CD4-positive, alpha-beta T cell treated with Interleukin-21 for 1 hour (primary cell): ENCODE results near the gene TMEM33.
"Not testable (repeated sequence)": the region's sequence is repeated elsewhere in the genome, so short reads cannot be mapped to it uniquely, and the experiment has no call there.

Experiments
- DNase-seq: peaks from one replicate; pipeline ENCODE4 v3.0.0-alpha.2; 2020

Gene TMEM33

GRCh38 chr4:41934901-41935651 lies at the start of gene TMEM33:
Gene TMEM33, plus strand, starts transcription at chr4:41935429. Its CDS starts 56 bp downstream, at chr4:41935485.
- peak; percentile 83 for DNase-seq

- no peak for DNase-seq
Observed at GRCh38 chr4:41885456-41885855, 49.8 kb upstream of the TMEM33 start.

GRCh38 chr4:41887277-41887676 lies 48.0 kb upstream of the TMEM33 start:
- DNase-seq: no peak

- peak; percentile 49 for DNase-seq
Observed at GRCh38 chr4:41887821-41888686, 47.2 kb upstream of the TMEM33 start.

- DNase-seq: no peak
Observed at GRCh38 chr4:41888687-41889074, 46.5 kb upstream of the TMEM33 start.

- DNase-seq: no peak
Observed at GRCh38 chr4:41889317-41889716, 45.9 kb upstream of the TMEM33 start.

GRCh38 chr4:41890085-41890484 lies 45.1 kb upstream of the TMEM33 start:
- DNase-seq: no peak

- no peak for DNase-seq
Observed at GRCh38 chr4:41896648-41897047, 38.6 kb upstream of the TMEM33 start.

- no peak for DNase-seq
Observed at GRCh38 chr4:41897698-41898097, 37.5 kb upstream of the TMEM33 start.

- DNase-seq: not testable (repeated sequence)
Observed at GRCh38 chr4:41909136-41909535, 26.1 kb upstream of the TMEM33 start.

- no peak for DNase-seq
Observed at GRCh38 chr4:41912546-41912945, 22.7 kb upstream of the TMEM33 start.

GRCh38 chr4:41913509-41913908 lies 21.7 kb upstream of the TMEM33 start:
- DNase-seq: no peak

- no peak for DNase-seq
Observed at GRCh38 chr4:41918278-41918677, 17.0 kb upstream of the TMEM33 start.

GRCh38 chr4:41920416-41920815 lies 14.8 kb upstream of the TMEM33 start:
- not testable (repeated sequence) for DNase-seq

- DNase-seq: no peak
Observed at GRCh38 chr4:41921476-41921875, 13.8 kb upstream of the TMEM33 start.

- no peak for DNase-seq
Observed at GRCh38 chr4:41927796-41928499, 7.3 kb upstream of the TMEM33 start.

- DNase-seq: no peak
Observed at GRCh38 chr4:41930139-41930831, 4.9 kb upstream of the TMEM33 start.

- no peak for DNase-seq
Observed at GRCh38 chr4:41932988-41933387, 2.2 kb upstream of the TMEM33 start.

GRCh38 chr4:41933997-41934503 lies 1.2 kb upstream of the TMEM33 start:
- DNase-seq: peak; percentile 13

GRCh38 chr4:41934514-41934900 lies 722 bp upstream of the TMEM33 start:
- DNase-seq: no peak

- DNase-seq: no peak
Observed at GRCh38 chr4:41935652-41936021, 408 bp downstream of the TMEM33 start.

- no peak for DNase-seq
Observed at GRCh38 chr4:41939016-41939626, 3.9 kb downstream of the TMEM33 start.
